ENCODE data around the gene PPP3CB.

The PPP3CB gene

GRCh38 chr10:73495884-73496674 is at the start of gene PPP3CB:
TSS of gene PPP3CB (minus strand) at chr10:73496024. CDS start at chr10:73495889, 135 bp downstream.
- DNase-seq, result peak; percentile 89

GRCh38 chr10:73545357-73545756 is 49.5 kb upstream of the PPP3CB start:
- DNase-seq, result no peak

GRCh38 chr10:73537709-73538108 is 41.9 kb upstream of the PPP3CB start:
- no peak for DNase-seq

GRCh38 chr10:73537288-73537687 is 41.5 kb upstream of the PPP3CB start:
- no peak for DNase-seq

GRCh38 chr10:73534857-73535256 is 39.0 kb upstream of the PPP3CB start:
- no peak for DNase-seq

GRCh38 chr10:73529089-73529832 is 33.4 kb upstream of the PPP3CB start:
- DNase-seq, result peak; percentile 10

GRCh38 chr10:73522263-73522662 is 26.4 kb upstream of the PPP3CB start:
- no peak for DNase-seq

- no peak for DNase-seq
Observed at GRCh38 chr10:73519336-73519735, 23.5 kb upstream of the PPP3CB start.

- DNase-seq, result no peak
Observed at GRCh38 chr10:73517166-73517888, 21.5 kb upstream of the PPP3CB start.

GRCh38 chr10:73512207-73512743 is 16.5 kb upstream of the PPP3CB start:
- DNase-seq, result no peak

- no peak for DNase-seq
Observed at GRCh38 chr10:73509695-73510094, 13.9 kb upstream of the PPP3CB start.

GRCh38 chr10:73506491-73506890 is 10.7 kb upstream of the PPP3CB start:
- DNase-seq, result no peak

- no peak for DNase-seq
Observed at GRCh38 chr10:73506074-73506473, 10.2 kb upstream of the PPP3CB start.

- no peak for DNase-seq
Observed at GRCh38 chr10:73503037-73503436, 7.2 kb upstream of the PPP3CB start.

- DNase-seq, result no peak
Observed at GRCh38 chr10:73501651-73502050, 5.8 kb upstream of the PPP3CB start.

- no peak for DNase-seq
Observed at GRCh38 chr10:73497623-73498022, 1.8 kb upstream of the PPP3CB start.

- peak; percentile 90 for DNase-seq
Observed at GRCh38 chr10:73495226-73495883, 469 bp downstream of the PPP3CB start.

GRCh38 chr10:73494877-73495225 is 973 bp downstream of the PPP3CB start:
- DNase-seq, result no peak

- DNase-seq, result no peak
Observed at GRCh38 chr10:73494213-73494612, 1.6 kb downstream of the PPP3CB start.

GRCh38 chr10:73493781-73494180 is 2.0 kb downstream of the PPP3CB start:
- no peak for DNase-seq

GRCh38 chr10:73486601-73487000 is 9.2 kb downstream of the PPP3CB start:
- DNase-seq, result no peak

GRCh38 chr10:73485320-73485719 is 10.5 kb downstream of the PPP3CB start:
- DNase-seq, result no peak

GRCh38 chr10:73480158-73480557 is 15.7 kb downstream of the PPP3CB start:
- no peak for DNase-seq

All from activated effector memory CD4-positive, alpha-beta T cell treated with Interleukin-2 at 50 U/mL for 16 hours (primary cell).